Nephron (organoid): ENCODE data around the gene PPP2R2B.

ENCODE experiments used
- H3K27ac Mint-ChIP-seq, 3 experiments: 2 replicates each; pipeline ENCODE4 v1.8.0; 2020; ENCODE audit warnings: mixed read lengths in 3 of 3, mild to moderate bottlenecking in 2 of 3, moderate library complexity in 1 of 3
- H3K27me3 Mint-ChIP-seq: 2 replicates; pipeline ENCODE4 v1.8.0; 2021; ENCODE audit warnings: low read depth, mild to moderate bottlenecking, moderate library complexity, mixed read lengths
- H3K36me3 Mint-ChIP-seq: 2 replicates; pipeline ENCODE4 v1.8.0; 2020; ENCODE audit warnings: low read depth, mixed read lengths
- H3K4me1 Mint-ChIP-seq: 2 replicates; pipeline ENCODE4 v1.8.0; 2020; ENCODE audit warnings: mixed read lengths
- H3K4me3 Mint-ChIP-seq, 3 experiments: 2 replicates each; pipeline ENCODE4 v1.8.0; 2020; ENCODE audit warnings: mild to moderate bottlenecking in 3 of 3, mixed read lengths in 3 of 3, moderate library complexity in 2 of 3
- H3K9me3 Mint-ChIP-seq: 2 replicates; pipeline ENCODE4 v1.8.0; 2020; ENCODE audit warnings: mixed read lengths
- TF ChIP-seq, protein P1 (sequence below), 3 experiments: fragments of 200-600 bp; sonication (generic); IDR thresholded peaks; one replicate each; pipeline ENCODE4 v1.5.0; 2021; ENCODE audit warnings: antibody characterized with exemption in 3 of 3; ENCODE audit not compliant: unreplicated experiment in 3 of 3

The PPP2R2B gene

DNA sequence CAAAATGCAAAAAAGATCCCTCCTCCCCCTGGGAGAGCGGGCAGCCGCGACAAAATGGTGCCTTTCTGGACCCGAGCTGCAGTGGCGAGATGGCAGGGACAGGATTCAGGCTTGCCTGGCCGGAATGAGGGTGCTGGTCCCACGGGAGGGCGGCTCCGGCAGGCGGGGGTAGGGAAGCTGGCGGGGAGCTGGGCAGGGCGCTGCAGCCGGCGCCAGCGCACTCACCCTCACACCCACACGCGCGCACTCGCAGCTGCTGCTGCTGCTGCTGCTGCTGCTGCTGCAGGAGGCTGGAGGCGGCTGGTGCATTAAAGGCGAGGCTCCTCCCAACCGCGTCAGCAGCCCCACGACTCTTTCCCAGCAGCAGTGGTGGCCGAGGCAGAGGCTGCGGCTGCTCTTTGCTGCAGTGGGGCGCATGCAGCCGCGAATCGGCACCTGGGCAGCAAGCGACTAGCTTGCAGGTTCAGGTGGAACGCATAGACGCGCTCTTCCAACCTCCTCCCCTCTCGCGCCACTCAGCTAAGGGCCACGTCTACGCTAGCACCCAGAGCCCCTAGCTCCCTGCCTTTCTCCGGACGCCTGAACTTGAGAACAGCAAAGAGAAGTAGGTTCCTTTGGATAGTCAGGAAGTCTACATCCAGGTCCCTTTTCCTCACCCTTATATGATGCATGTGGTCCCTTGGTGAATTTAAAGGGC is at the start of gene PPP2R2B:
TSS of gene PPP2R2B (minus strand) at position 282 of the 697 bp plus-strand sequence.
- Mint-ChIP-seq H3K36me3 (no peaks in the 10 kb centered on the region), H3K9me3 (no peaks in the 10 kb centered on the region), H3K4me3 (peak within 1 kb of the TSS; percentile 88 to 92 (median 88)), H3K4me1 (no peaks in the 10 kb centered on the region), H3K27me3 (peaks cover 71% of the 10 kb centered on the region), H3K27ac (no peak within 1 kb of the TSS)
- TF ChIP-seq, protein P1, sequence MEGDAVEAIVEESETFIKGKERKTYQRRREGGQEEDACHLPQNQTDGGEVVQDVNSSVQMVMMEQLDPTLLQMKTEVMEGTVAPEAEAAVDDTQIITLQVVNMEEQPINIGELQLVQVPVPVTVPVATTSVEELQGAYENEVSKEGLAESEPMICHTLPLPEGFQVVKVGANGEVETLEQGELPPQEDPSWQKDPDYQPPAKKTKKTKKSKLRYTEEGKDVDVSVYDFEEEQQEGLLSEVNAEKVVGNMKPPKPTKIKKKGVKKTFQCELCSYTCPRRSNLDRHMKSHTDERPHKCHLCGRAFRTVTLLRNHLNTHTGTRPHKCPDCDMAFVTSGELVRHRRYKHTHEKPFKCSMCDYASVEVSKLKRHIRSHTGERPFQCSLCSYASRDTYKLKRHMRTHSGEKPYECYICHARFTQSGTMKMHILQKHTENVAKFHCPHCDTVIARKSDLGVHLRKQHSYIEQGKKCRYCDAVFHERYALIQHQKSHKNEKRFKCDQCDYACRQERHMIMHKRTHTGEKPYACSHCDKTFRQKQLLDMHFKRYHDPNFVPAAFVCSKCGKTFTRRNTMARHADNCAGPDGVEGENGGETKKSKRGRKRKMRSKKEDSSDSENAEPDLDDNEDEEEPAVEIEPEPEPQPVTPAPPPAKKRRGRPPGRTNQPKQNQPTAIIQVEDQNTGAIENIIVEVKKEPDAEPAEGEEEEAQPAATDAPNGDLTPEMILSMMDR (IDR thresholded peaks at IDR 0.05; ENCODE audit: unreplicated experiment in 3 of 3), result no peak

DNA sequence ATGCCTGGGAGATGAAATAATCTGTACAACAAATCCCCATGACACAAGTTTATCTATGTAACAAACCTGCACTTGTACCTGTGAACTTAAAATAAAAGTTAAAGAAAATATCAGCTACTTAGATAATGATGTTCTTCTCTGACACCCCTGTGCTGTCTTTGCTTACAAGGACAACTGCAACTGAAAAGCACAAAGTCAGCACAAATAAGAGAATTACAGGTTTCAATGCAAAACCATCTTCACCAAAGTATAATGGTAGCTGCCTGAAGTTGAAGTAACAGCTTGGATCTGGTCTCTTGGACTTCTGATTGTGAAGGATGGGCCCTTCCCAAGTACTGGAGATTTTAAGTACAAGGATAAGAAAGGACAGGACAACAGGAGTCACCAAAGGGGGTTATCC is 45.6 kb upstream of the PPP2R2B start:
- Mint-ChIP-seq H3K4me1 (no peaks in the 10 kb centered on the region), H3K27me3 (peaks cover 4% of the 10 kb centered on the region), H3K36me3 (no peaks in the 10 kb centered on the region), H3K27ac (no peak overlapping the region), H3K9me3 (no peaks in the 10 kb centered on the region), H3K4me3 (no peak overlapping the region)
- TF ChIP-seq, protein P1 (IDR thresholded peaks at IDR 0.05; ENCODE audit: unreplicated experiment in 3 of 3), result no peak

DNA sequence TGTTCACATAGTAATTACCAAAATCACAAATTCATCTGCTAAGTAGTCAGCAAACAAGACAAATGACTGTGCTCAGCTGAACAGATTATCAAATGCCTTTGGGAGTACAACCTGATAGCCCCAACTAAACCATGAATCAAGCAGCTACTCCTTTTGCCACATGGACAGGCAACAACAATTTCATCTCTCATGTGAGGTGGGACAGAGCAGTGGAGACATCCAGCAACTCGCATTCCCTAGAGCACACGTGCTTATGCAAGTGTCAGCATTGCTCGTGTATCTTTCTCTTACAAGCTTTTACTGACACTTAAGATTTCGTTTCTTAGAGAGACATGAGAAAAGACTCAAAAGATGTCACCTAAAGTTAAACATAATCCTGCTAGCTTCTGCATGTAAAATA is 42.7 kb upstream of the PPP2R2B start:
- H3K4me1 Mint-ChIP-seq, result no peaks in the 10 kb centered on the region
- H3K9me3 Mint-ChIP-seq, result no peaks in the 10 kb centered on the region
- peaks cover 4% of the 10 kb centered on the region for H3K27me3 Mint-ChIP-seq
- no peak overlapping the region for H3K27ac Mint-ChIP-seq
- no peaks in the 10 kb centered on the region for H3K36me3 Mint-ChIP-seq
- TF ChIP-seq, protein P1 (IDR thresholded peaks at IDR 0.05; ENCODE audit: unreplicated experiment in 3 of 3), result no peak
- H3K4me3 Mint-ChIP-seq, result no peak overlapping the region

DNA sequence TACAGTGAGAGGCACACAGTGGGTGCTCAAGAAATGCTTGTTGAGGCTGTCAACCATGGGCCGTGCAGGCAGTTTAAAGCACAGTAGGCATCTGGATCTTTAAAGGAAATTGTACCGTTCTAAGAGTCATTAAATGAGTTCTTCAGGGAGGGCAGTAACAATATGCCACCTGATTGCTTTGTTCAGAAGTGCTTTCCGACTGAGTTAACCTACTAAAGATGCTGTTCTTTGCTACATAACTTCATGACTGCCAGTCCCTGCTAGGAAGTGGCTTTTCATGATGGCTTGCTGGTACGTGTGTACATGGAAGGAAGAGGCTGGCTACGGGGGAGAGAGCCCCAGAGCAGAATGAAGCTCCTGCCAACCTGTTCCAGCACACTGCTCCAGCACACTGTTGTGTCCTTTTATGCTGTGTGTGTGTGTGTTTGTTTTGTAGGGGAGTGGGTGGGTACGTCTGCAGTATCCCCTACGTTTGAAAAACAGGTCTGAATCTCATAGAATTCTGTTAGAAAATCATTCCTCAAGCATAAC is 41.9 kb upstream of the PPP2R2B start:
- Mint-ChIP-seq H3K4me1 (no peaks in the 10 kb centered on the region), H3K27ac (peak overlapping the region in 2 of 3 experiments; percentile 19 to 43), H3K4me3 (no peak overlapping the region), H3K27me3 (peaks cover 4% of the 10 kb centered on the region), H3K9me3 (no peaks in the 10 kb centered on the region), H3K36me3 (no peaks in the 10 kb centered on the region)
- TF ChIP-seq, protein P1 (IDR thresholded peaks at IDR 0.05; ENCODE audit: unreplicated experiment in 3 of 3), result no peak

DNA sequence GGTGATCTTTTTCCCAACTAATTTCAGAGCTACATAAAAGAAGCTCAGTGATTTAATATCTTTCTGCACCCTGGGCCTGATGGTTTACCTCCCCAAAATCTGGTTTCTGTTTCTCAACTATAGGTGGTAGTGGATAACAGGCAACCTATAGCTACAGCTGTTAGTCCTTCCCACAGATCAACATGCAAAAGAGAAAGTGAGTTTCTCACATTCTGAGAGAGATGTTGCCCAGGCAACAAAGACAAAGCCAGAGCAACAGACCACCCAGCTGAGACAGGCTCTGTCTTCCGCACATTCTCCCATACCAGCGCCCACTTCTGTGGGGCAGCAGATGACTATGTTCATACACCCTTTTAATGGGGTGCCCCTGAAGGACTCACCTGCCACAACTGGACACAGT is 40.7 kb upstream of the PPP2R2B start:
- Mint-ChIP-seq H3K27ac (peak overlapping the region; percentile 68 to 82 (median 77)), H3K36me3 (no peaks in the 10 kb centered on the region), H3K27me3 (peaks cover 4% of the 10 kb centered on the region), H3K9me3 (no peaks in the 10 kb centered on the region), H3K4me1 (no peaks in the 10 kb centered on the region), H3K4me3 (no peak overlapping the region)
- TF ChIP-seq, protein P1 (IDR thresholded peaks at IDR 0.05; ENCODE audit: unreplicated experiment in 3 of 3), result no peak

DNA sequence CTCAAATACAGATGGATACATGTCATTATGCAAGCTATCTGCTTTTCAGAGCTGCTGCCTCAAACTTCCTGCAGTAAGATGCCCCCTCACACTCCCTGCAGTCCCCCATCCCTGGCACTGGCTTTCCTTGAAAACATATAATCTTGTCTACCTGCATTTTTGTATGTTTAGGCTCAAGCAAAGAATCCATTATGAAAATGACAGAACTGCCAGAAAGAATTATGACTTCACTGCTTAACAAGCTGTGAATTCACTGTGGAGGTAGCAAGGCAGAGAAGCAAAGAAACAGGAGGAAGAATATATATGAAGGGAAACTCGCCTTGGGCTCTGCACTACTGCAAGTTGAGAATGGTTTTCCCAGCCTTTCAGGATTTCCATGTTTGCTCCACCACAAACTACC is 39.4 kb upstream of the PPP2R2B start:
- Mint-ChIP-seq H3K4me1 (no peaks in the 10 kb centered on the region), H3K36me3 (no peaks in the 10 kb centered on the region), H3K9me3 (no peaks in the 10 kb centered on the region), H3K27ac (peak overlapping the region in 1 of 3 experiments; percentile 3), H3K27me3 (peaks cover 4% of the 10 kb centered on the region), H3K4me3 (no peak overlapping the region)
- TF ChIP-seq, protein P1 (IDR thresholded peaks at IDR 0.05; ENCODE audit: unreplicated experiment in 3 of 3), result no peak
